Measurements from ENCODE around the gene PDGFA. TPM values are rescaled to one million over a fixed set of nuclear protein-coding genes. Genes with fewer than 3 reads are reported as not detected.

The PDGFA gene
- polyA plus RNA-seq, 5 donors: 30.4 to 47.4 (median 40.8) TPM

GRCh38 chr7:506921-507622, 12.6 kb downstream of the PDGFA start:
- DNase-seq: no peak

- no peak for DNase-seq
Measured at GRCh38 chr7:506391-506831, 13.2 kb downstream of the PDGFA start.

GRCh38 chr7:505171-505570, 14.5 kb downstream of the PDGFA start:
- no peak for DNase-seq

GRCh38 chr7:504221-505111, 15.2 kb downstream of the PDGFA start:
- no peak for DNase-seq

GRCh38 chr7:503575-504111, 16.0 kb downstream of the PDGFA start:
- DNase-seq: no peak

GRCh38 chr7:502296-502695, 17.4 kb downstream of the PDGFA start:
- DNase-seq: no peak

- DNase-seq: no peak
Measured at GRCh38 chr7:501526-501925, 18.1 kb downstream of the PDGFA start.

GRCh38 chr7:500521-501420, 18.9 kb downstream of the PDGFA start:
- no peak for DNase-seq

- no peak for DNase-seq
Measured at GRCh38 chr7:499853-500485, 19.7 kb downstream of the PDGFA start.

GRCh38 chr7:498678-499641, 20.7 kb downstream of the PDGFA start:
- no peak for DNase-seq

GRCh38 chr7:497946-498655, 21.5 kb downstream of the PDGFA start:
- DNase-seq: no peak

- DNase-seq: no peak
Measured at GRCh38 chr7:497346-497745, 22.3 kb downstream of the PDGFA start.

- no peak for DNase-seq
Measured at GRCh38 chr7:496528-497295, 22.9 kb downstream of the PDGFA start.

GRCh38 chr7:495761-496321, 23.8 kb downstream of the PDGFA start:
- no peak for DNase-seq

GRCh38 chr7:495326-495725, 24.3 kb downstream of the PDGFA start:
- no peak for DNase-seq

- no peak for DNase-seq
Measured at GRCh38 chr7:494906-495305, 24.7 kb downstream of the PDGFA start.

- no peak for DNase-seq
Measured at GRCh38 chr7:494259-494687, 25.4 kb downstream of the PDGFA start.

GRCh38 chr7:493661-494251, 25.9 kb downstream of the PDGFA start:
- DNase-seq: no peak
